GM19468 (cell line): ENCODE data around the gene CDH3.

Experiments used
- ATAC-seq: cut with Tn5 transposase; IDR thresholded peaks from one replicate; pipeline ENCODE4 v1.9.1; 2021; ENCODE audit warnings: mild to moderate bottlenecking, moderate library complexity, moderate number of reproducible peaks; ENCODE audit not compliant: unreplicated experiment; ENCODE audit errors: extremely low read depth

Gene CDH3

DNA sequence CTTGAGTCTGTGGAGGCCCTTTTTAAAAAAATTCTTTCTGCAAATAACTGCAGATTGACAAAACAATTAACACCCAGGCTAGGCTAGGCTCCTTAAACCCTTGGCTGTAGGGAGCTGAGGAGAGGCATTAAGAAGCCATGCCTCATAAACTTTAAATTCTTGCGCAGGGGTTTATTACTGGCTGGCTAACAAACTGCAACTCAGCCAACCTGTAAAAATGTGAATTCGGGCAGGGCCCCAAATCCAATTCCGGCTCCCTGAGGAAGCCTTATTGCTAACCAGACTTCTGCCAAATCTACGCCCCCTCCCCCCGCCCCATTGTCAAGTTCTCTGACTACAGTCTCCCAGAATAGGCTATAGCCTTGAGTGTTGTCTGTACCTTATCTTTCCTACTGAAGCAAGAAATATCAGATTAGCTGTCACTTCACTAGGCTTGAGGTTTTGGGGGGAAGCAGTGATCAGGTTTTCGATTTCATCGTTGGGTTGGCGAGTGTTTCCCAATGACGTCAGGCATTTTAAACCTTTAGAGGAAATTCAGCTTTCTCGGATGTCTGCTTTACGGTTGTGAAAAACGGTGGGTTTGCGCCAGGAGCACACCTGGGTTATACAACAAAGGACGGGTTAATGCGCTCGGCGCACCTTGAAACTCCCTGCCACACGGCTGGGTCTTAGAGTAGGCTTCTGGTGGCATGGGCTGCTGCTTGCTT lies 2.0 kb downstream of the CDH3 start:
- no peak for ATAC-seq

DNA sequence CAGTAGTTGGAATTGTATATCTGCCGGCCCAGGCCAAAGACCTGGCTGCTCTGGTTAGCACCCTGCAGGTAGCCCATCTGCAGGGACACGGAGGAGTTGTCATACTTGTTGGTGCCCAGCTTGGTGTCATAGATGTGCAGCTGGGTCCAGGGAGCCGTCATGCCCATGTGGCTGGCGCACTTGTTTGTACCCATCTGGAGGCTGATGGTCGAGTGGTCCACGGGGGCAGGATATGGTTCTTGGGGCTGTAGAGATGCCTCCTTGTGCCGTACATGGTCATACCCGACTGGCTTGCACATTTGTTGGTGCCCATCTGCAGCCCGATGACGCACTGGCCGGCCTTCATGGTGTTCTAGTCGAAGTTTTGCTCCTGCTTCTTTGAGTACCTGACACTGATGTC lies 6.0 kb downstream of the CDH3 start:
- no peak for ATAC-seq

DNA sequence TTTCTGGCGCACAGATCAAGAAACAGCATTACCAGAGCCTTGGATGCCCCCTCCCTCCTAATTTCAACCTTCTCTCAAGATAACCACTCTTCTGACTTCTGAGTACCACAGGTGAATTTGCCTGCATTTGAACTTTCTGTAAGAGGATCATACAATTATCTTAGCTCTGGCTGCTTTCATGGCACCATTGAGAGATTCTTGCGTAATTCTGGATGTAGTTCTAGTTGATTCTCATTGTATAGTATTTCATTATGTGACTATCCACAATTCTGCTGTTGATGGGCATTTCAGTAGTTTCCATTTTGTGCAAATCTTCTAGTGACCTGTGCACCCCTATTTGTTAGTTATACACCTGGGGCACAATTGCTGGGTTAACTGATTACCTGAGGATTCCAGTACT lies 7.5 kb downstream of the CDH3 start:
- ATAC-seq: no peak

DNA sequence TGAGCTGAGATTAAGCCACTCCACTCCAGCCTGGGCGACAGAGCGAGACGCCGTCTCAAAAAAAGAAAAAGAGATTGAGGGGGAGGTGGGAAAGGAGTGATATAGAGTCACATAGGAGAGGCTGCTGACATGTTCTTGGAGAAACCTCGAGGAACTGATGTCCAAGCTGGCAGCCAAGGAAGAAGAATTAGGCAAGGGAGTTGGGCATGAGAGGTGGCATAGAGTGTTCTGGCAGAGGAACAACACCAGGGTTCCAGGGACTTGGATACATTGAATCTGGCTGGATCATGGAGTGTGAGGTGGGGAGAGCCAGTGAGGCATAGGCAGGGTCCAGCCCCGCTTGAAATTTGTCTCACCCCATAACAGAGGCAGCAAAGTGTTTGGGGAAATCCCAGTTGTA lies 10.7 kb downstream of the CDH3 start:
- no peak for ATAC-seq

DNA sequence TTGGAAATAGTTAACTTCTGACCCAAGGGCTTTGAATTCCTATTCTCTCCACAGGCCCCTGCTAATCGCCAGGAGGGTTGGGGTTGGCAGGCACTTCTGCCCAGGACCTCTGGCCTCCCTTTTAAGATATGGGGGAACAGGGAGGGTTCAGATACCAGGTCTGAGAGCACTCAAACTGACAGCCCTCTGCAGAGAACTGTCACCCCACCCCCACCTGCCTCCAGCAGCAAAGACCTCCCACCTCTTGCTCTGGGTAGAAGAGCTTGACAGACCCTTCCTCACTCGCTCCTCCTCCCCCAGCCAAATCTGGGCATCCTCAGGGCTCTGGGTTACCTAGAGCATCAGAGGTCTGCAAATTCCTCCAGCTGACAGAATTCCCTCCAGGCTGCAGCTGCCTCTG lies 11.6 kb downstream of the CDH3 start:
- no peak for ATAC-seq

DNA sequence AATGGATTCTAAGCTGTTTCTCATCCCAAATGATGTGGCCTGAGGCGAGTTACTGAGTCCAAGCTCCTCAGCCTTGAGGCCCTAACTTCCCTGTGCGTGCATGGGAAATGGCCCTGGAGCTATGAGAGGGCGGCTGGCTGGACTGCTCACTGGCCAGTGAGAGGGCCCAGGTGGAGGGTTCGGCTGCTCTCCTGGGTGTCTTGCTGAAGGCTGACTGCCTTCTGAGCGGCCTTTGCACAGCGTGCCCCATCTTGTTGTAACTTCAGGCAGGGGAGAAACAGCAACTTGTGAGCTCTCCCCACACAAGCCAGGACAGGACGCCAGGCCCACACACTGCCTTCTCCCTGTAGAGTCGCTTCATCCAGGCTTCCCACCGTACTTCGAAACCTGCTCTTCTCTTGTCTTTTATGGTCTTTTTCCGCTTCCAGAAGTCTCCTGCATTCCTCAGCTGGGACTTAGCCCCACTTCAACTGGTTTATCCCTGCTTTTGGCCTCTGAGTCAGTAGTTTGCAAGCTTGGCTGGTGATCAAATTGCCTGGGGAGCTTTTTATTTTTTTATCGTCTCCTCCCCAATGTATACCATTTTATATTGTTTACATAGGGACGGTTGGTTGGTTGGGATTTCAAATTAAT lies 13.3 kb downstream of the CDH3 start:
- ATAC-seq: no peak

DNA sequence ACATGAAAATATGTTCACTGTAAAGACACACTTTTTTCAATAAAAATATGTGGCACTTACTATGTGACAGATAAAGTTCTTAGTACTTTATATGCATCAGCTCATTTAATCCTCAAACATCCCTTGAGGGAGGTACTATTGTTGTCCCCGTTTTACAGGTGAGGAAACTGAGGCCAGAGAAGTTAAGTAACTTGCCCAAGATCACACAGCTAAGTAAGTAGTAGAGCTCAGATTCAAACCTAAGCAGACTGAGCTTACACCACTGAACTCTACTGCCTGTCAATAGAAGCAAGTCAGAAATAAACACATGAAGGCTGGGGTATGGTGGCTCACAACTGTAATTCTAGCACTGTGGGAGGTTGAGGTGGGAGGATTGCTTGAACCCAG lies 13.9 kb downstream of the CDH3 start:
- no peak for ATAC-seq

DNA sequence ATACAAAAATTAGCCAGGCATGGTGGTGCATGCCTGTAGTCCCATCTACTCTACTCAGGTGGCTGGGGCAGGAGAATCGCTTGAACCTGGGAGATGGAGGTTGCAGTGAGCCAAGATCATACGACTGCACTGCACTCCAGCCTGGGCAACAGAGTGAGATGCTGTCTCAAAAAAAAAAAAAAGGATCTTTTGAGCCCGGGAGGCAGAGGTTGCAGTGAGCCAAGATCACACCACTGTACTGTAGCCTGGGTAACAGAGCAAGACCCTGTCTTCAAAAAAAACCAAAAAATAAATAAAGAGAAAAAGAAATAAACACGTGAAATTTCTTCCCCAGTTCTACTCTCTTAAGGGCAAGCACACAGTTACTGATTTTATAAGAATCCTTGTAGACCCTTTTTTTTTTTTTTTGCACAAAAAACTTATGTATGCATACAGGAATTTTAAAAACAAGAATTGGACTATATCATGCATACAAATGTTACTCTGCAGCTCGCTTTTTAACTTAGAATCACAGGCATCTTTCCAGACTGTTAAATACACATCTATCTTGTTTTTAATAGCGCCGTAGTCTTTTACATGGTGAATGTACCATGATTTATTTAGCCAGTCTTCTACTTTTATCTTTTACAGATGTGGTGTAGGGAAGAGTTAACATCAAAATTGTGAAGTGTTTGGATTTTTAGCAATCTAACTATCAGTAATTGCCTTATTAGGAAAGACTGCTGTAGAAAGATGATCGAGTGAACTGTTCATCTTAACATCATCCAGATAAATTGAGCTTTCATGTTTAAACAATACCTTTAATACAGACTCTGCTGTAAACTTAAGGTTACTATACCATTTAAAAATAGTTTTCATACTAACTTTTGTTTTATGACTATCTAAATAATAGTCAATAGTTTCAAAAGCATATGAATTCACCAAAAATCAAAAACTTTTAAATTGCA lies 14.6 kb downstream of the CDH3 start:
- no peak for ATAC-seq

DNA sequence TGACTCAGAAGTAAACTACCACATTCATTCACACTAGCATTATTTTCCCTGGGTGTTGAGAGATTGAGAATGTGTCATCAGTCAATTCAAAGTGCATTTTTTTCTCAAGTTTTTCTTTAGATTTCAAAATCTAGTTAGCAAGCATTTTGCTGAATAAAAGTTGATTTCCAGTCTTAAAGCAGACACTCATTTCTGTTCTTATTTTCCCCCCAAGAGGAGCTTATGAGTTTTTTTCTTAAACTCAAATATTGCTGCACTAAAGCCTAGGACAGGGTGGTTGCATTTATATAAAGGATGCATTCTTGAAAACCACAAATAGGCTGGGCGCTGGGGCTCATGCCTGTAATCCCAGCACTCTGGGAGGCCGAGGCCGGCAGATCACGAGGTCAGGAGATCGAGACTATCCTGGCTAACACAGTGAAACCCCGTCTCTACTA lies 15.3 kb downstream of the CDH3 start:
- no peak for ATAC-seq

DNA sequence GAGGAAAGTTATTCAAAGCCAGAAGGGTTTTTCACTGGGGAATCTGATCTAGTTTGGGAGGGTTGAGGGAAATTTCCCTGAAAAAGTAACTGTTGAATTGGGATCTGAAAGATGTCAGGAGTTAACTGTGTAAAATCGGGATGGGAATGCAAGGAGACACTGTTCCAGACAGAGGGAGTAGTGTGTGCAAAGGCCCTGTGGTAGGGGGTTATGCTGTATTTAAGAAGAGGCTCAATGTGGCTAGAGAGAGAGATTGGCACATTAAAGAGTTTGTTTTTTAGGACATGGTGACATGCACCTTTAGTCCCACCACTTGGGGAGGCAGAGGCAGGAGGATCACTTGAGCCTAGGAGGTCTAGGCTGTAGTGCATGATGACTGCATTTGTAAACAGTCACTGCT lies 16.9 kb downstream of the CDH3 start:
- ATAC-seq: no peak

DNA sequence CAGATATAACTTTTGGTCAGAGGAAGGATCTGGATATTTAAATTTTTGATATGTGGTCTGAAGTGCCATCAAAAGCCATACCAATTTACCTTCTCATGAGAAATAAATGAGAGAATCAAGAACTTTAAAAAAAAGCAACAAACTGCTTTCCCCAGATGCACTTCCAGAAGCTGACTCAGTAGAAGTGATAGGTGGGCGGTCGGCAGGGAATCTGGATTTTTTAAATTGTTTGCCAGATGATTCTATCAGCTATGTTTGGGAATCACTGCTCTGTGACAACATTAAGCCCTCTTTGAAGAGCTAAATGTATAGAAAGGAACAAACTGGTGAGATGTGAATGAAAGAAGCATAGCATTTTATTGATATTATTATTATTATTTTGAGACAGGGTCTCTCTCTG lies 19.2 kb downstream of the CDH3 start:
- no peak for ATAC-seq

DNA sequence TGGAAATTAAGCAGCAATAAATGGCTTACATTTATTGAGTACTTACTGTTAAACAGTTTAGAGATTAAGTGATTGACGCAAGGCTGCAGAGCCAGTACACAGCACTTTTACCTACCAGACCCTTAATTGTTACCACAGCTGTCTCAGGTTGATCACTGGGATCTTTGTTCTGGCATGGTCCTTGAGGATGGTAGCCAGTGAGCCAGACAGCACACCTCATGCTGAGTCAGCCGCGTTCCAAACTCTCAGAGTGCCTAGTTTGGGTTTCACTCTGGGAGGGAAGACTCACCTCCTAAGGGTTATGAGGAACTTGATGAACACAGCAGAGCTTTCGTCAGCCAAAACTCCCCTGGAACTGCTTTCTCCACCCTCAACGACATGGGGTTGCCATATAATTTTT lies 20.4 kb downstream of the CDH3 start:
- ATAC-seq: no peak

DNA sequence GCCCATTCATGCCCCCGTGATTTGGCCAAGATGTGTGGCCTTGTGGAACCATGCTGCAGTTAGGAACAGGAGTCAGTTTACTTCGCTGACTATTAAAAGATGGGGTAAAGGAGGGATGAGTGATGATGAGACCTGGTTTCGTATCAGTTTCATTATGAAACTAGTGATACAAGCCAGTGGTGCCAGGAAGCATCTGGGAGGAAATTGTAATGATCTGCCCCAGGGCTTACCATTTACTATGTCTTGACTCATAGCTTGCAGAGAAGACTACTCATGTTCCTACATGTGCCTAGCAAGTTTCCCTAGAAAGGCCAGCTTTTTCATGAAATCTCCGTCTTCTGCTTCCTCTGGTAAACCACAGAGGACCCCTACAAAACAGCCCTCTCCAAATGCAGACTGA lies 23.2 kb downstream of the CDH3 start:
- peak; percentile 46 for ATAC-seq

DNA sequence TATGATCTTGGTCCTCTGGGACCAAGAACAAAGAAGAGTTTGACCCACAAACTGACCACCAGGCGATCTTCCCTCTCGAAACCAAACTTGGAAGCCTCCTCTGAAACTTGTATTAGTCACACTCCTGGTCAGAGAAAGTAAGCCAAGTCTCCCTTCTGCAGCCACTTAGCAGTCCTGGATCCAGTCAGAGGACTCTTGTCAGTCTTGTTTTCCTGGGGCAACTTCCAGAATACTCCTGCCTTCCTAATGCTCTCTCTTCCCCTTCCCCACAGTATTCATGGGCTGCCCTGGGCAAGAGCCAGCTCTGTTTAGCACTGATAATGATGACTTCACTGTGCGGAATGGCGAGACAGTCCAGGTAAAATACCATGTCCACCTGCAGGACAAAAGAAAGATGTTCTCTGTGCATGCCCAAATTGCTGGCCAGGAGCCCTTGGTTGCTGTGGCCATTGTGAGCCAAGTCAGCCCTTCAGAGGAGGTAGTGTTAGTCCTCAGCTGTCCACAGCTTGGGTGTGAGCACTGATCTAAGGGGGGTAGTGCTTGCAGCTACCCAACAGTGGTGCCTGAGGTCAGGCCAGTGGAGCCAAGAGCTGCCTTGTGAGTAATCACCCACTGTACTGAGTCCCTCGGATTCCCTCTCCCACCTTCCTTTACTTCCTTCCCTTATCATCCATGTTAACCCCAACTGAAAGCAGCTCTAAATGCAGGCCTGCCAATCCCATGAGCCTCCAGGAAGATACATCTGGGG lies 31.2 kb downstream of the CDH3 start:
- ATAC-seq: no peak

DNA sequence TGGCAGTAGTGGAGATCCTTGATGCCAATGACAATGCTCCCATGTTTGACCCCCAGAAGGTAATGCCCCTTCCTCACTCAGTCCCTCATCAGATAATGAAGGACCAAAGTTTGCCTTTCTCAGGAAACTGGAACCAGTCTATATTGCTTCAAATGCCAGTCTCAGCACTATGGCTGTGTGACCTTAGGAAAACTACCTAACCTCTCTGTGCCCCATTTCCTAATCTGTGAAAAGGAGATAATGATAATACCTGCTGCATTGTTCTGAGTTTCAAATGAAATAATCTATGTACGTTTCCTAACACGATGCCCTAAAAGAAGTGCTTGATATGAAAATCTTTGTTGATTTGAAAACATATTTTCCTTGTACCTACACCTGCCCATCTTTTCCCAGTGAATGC lies 35.9 kb downstream of the CDH3 start:
- ATAC-seq: no peak

DNA sequence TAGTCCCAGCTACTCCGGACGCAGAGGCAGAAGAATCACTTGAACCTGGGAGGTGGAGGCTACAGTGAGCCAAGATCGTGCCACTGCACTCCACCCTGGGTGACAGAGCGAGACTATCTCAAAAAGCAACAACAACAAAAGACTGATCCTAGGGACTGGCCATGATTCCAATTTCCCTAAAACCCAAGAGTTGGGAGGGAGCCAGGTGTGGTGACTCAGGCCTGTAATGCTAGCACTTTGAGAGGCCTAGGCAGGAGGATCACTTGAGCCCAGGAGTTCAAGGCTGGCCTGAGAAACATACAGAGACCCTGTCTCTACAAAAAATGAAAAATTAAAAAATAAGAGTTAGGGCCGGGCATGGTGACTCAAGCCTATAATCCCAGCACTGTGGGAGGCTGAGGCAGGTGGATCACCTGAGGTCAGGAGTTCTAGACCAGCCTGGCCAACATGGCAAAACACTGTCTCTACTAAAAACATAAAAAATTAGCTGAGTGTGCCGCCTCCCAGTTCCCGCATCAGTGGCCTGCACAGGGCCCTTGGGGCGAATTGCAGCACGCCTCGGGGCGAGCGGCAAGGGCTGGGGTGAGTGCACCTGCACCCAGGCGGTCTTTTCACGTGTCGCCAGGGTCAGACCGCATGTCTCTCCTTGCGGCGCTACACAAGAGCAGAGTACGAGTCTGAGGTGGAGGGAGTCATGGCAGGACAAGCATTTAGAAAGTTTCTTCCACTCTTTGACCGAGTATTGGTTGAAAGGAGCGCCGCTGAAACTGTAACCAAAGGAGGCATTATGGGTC lies 40.8 kb downstream of the CDH3 start:
- no peak for ATAC-seq

DNA sequence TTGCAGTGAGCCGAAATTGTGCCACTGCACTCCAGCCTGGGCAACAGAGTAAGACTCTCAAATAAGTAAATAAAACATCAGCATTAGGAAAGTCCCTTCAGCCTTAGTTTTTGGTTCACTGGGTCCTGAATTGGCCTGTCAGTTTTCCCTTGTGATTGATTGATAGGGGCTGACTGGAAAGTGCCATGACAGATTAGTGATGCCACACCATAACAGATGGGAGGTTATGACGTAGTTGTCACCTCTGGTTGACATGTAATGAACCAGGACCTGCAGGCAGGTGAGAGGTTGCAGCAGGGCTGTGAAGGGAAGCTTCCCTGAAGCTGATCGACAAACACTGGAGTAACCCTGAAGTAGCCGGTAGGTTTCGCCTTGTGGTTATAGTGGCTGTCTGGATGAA lies 41.8 kb downstream of the CDH3 start:
- no peak for ATAC-seq

DNA sequence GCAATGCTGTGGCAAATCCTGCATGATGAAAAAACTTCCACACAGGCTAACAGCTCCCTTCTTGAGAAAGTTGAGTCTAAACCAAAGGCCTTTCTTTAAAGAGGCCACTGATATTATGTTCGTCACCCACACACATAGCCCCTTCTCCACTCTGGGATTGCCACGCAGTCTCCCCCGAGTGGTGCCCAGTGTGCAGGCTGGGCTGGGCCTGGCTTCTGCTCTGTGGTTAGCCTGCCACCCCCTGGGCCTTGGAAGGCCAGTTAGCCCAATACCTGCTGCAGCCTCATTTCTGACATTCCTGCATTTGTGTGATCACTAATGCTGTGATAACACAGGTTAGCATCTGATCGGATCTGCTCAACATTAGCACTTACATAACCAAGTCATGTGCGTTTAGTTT lies 44.8 kb downstream of the CDH3 start:
- ATAC-seq: no peak

DNA sequence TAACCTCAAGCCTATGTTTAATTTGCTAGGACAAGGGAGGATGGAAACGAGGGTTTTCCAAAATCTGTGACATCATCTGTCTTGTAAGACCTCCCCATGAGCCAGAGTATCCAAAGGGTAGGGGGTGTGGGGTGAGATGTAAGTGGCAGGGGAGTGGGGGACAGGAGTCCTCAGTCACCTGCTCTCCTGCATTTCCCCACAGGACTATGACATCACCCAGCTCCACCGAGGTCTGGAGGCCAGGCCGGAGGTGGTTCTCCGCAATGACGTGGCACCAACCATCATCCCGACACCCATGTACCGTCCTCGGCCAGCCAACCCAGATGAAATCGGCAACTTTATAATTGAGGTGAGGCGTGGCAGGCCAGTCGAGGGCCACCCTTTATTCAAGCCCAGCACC lies 50.5 kb downstream of the CDH3 start:
- no peak for ATAC-seq

DNA sequence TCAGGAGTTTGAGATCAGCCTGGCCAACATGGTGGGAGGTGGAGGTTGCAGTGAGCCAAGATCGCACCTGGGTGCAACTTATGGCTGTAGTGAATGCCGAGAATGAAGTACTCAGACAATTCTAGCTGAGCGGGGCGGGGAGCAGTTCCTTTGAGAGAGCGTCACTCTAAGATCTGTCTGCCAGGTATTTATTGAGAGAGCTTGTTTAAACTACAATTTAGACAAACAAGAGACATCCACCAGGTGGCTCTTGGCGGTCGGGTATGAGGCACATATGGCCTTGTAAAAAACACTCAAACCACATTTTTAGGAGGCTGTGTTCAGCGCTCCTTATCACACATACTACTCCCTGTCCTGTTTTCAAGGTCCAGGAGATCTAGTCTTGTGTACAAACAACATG lies 51.4 kb downstream of the CDH3 start:
- ATAC-seq: no peak
